HFFc6 (cell line): ENCODE results near the gene ORC3. TPM values are rescaled to one million over a fixed set of nuclear protein-coding genes. Genes with fewer than 3 reads are reported as not detected.

ENCODE experiments used
- DNase-seq: peaks from one replicate; pipeline ENCODE4 v3.0.0-alpha.2; 2018
- H3K27ac Mint-ChIP-seq: 2 replicates; pipeline ENCODE4 v1.8.0; 2020; ENCODE audit warnings: mild to moderate bottlenecking, mixed read lengths
- H3K27me3 Mint-ChIP-seq: 2 replicates; pipeline ENCODE4 v1.8.0; 2021; ENCODE audit warnings: mild to moderate bottlenecking, moderate library complexity, mixed read lengths; ENCODE audit not compliant: insufficient read depth
- H3K36me3 Mint-ChIP-seq: 2 replicates; pipeline ENCODE4 v1.8.0; 2021; ENCODE audit warnings: low read depth, mixed read lengths
- H3K4me1 Mint-ChIP-seq: 2 replicates; pipeline ENCODE4 v1.8.0; 2020; ENCODE audit warnings: low read depth, mixed read lengths
- H3K4me3 Mint-ChIP-seq: 2 replicates; pipeline ENCODE4 v1.8.0; 2020; ENCODE audit warnings: mild to moderate bottlenecking, moderate library complexity, mixed read lengths
- H3K9me3 Mint-ChIP-seq: 2 replicates; pipeline ENCODE4 v1.8.0; 2020; ENCODE audit warnings: mild to moderate bottlenecking, mixed read lengths
- total RNA-seq, 6 experiments: library from RNA; stranded (reverse); fragmentation: NEBNext Ultra II Directional; extraction: Animal tissue kit (Norgen Biotek cat#: 25700); gene quantifications; 2 replicates in 1 of 6; 3 replicates in 5 of 6; pipeline ENCODE4 v1.2.3, GENCODE V29; 2021
- TF ChIP-seq, protein P1 (sequence below): fragments of 200-600 bp; sonication (generic); IDR thresholded peaks from 2 replicates; pipeline ENCODE4 v1.5.0; 2021; ENCODE audit warnings: antibody characterized with exemption, mild to moderate bottlenecking

The ORC3 gene
- total RNA-seq, 6 experiments from 2014 or later: 26.7 to 35.1 (median 29.7) TPM

DNA sequence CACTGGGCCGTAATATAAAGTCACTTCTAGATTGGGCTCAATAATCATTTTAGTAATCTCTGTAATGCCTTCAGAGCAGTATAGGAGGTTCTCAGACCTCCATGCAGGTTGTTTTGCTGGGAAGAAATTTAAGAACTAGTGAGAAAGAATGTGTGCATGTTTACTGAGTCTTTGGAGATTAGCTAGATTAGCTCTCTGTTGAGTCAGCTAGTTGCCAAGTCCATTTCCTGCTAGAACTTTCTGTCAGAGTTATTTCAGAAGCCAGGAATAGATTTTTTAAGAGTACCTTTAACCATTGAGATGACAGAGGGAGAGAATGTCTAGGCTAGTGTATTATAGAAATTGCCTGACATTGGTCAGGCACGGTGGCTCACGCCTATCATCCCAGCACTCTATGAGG is 33.3 kb downstream of the ORC3 start:
- TF ChIP-seq, protein P1, sequence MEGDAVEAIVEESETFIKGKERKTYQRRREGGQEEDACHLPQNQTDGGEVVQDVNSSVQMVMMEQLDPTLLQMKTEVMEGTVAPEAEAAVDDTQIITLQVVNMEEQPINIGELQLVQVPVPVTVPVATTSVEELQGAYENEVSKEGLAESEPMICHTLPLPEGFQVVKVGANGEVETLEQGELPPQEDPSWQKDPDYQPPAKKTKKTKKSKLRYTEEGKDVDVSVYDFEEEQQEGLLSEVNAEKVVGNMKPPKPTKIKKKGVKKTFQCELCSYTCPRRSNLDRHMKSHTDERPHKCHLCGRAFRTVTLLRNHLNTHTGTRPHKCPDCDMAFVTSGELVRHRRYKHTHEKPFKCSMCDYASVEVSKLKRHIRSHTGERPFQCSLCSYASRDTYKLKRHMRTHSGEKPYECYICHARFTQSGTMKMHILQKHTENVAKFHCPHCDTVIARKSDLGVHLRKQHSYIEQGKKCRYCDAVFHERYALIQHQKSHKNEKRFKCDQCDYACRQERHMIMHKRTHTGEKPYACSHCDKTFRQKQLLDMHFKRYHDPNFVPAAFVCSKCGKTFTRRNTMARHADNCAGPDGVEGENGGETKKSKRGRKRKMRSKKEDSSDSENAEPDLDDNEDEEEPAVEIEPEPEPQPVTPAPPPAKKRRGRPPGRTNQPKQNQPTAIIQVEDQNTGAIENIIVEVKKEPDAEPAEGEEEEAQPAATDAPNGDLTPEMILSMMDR: no peak
- Mint-ChIP-seq H3K9me3 (no peaks in the 10 kb centered on the region), H3K4me3 (no peak overlapping the region), H3K4me1 (peaks cover 19% of the 10 kb centered on the region), H3K36me3 (peaks cover 17% of the 10 kb centered on the region), H3K27ac (peak overlapping the region; percentile 34), H3K27me3 (no peaks in the 10 kb centered on the region; the same call in 1 of the 2 replicates)
- peak; percentile 50 for DNase-seq

- H3K36me3 Mint-ChIP-seq: peaks cover 19% of the 10 kb centered on the region
- DNase-seq: no peak
- TF ChIP-seq, protein P1: no peak
- no peaks in the 10 kb centered on the region for H3K9me3 Mint-ChIP-seq
- H3K4me1 Mint-ChIP-seq: peaks cover 22% of the 10 kb centered on the region
- H3K4me3 Mint-ChIP-seq: no peak overlapping the region
- no peak overlapping the region for H3K27ac Mint-ChIP-seq
- no peaks in the 10 kb centered on the region for H3K27me3 Mint-ChIP-seq
These were observed 38.5 kb downstream of the ORC3 start for GRCh38 chr6:87628424-87628823.

- DNase-seq: peak; percentile 17
These were observed 38.9 kb downstream of the ORC3 start for GRCh38 chr6:87628881-87629280.

DNA sequence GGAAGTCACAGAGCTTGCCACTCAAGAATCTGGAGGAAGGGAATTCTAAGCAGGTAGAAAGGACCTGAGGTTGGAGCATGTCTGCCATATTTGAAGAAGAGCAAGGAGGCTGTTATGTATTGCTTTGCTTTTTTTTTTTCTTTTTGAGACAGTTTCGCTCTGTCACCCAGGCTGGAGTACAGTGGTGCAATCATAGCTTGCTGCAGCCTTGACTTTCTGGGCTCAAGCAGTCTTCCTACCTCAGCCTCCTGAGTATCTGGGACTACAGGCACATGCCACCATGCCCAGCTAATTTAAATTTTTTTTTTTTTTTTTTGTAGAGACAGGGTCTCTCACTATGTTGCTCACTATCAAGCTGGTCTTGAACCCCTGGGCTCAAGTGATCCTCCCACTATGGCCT is 40.8 kb downstream of the ORC3 start:
- Mint-ChIP-seq H3K4me1 (peaks cover 19% of the 10 kb centered on the region), H3K27ac (peak overlapping the region; percentile 18; the same call in 1 of the 2 replicates), H3K4me3 (no peak overlapping the region), H3K27me3 (no peaks in the 10 kb centered on the region), H3K9me3 (no peaks in the 10 kb centered on the region), H3K36me3 (peaks cover 6% of the 10 kb centered on the region; the same call in 1 of the 2 replicates)
- TF ChIP-seq, protein P1: no peak
- DNase-seq: no peak

More at GRCh38 chr6:87628881-87629280, 38.9 kb downstream of the ORC3 start:
- H3K27ac Mint-ChIP-seq: no peak overlapping the region
- H3K4me3 Mint-ChIP-seq: no peak overlapping the region
- H3K4me1 Mint-ChIP-seq: peaks cover 19% of the 10 kb centered on the region
- no peaks in the 10 kb centered on the region for H3K27me3 Mint-ChIP-seq
- H3K36me3 Mint-ChIP-seq: peaks cover 15% of the 10 kb centered on the region; the same call in 1 of the 2 replicates
- TF ChIP-seq, protein P1: no peak
- H3K9me3 Mint-ChIP-seq: no peaks in the 10 kb centered on the region

- TF ChIP-seq, protein P1: no peak
- no peaks in the 10 kb centered on the region for H3K9me3 Mint-ChIP-seq
- H3K27me3 Mint-ChIP-seq: no peaks in the 10 kb centered on the region
- no peak overlapping the region for H3K27ac Mint-ChIP-seq
- H3K36me3 Mint-ChIP-seq: peaks cover 14% of the 10 kb centered on the region
- no peak overlapping the region for H3K4me3 Mint-ChIP-seq
- peaks cover 13% of the 10 kb centered on the region for H3K4me1 Mint-ChIP-seq
- no peak for DNase-seq
These were observed 43.9 kb downstream of the ORC3 start for GRCh38 chr6:87633851-87634250.

GRCh38 chr6:87636315-87636714 is 46.4 kb downstream of the ORC3 start:
- H3K4me1 Mint-ChIP-seq: peaks cover 5% of the 10 kb centered on the region
- H3K27ac Mint-ChIP-seq: no peak overlapping the region
- no peak for DNase-seq
- H3K36me3 Mint-ChIP-seq: peaks cover 12% of the 10 kb centered on the region
- no peak overlapping the region for H3K4me3 Mint-ChIP-seq
- H3K27me3 Mint-ChIP-seq: no peaks in the 10 kb centered on the region
- TF ChIP-seq, protein P1: no peak
- H3K9me3 Mint-ChIP-seq: no peaks in the 10 kb centered on the region
